Thoracic aorta (tissue), 2 donors: ENCODE data around the gene TRAPPC8. TPM values are rescaled to one million over a fixed set of nuclear protein-coding genes. Genes with fewer than 3 reads are reported as not detected.
"Not testable (repeated sequence)": the region's sequence is repeated elsewhere in the genome, so short reads cannot be mapped to it uniquely, and the experiment has no call there.

Experiments
- ATAC-seq: fragments of 150-250 bp; one replicate; pipeline ENCODE4 v1.8.0; 2017; ENCODE audit warnings: low read depth; ENCODE audit not compliant: insufficient number of reproducible peaks, low FRiP score
- DNase-seq: peaks from one replicate; pipeline ENCODE4 v3.0.0-alpha.2; 2020; ENCODE audit warnings: low spot score
- H3K27ac ChIP-seq, 2 donors: fragments of 200-600 bp; sonication (generic); 1 replicate in 1 of 2; 2 replicates in 1 of 2; pipeline ENCODE4 v1.5.1; 2016; ENCODE audit warnings: mild to moderate bottlenecking in 2 of 2, moderate library complexity in 2 of 2
- H3K27me3 ChIP-seq: fragments of 200-600 bp; sonication (generic); replicated peaks from 2 replicates; pipeline ENCODE4 v1.6.0; 2016; ENCODE audit warnings: mild to moderate bottlenecking; ENCODE audit not compliant: insufficient read depth
- H3K36me3 ChIP-seq: fragments of 200-600 bp; sonication (generic); one replicate; pipeline ENCODE4 v1.5.1; 2016
- H3K4me1 ChIP-seq, 2 donors: fragments of 200-600 bp; sonication (generic); 1 replicate in 1 of 2; 2 replicates in 1 of 2; pipeline versions ENCODE4 v1.5.1 to v1.6.0; 2016; ENCODE audit warnings: low read depth in 2 of 2, mild to moderate bottlenecking in 1 of 2; ENCODE audit not compliant: control insufficient read depth in 1 of 2
- H3K4me3 ChIP-seq: fragments of 200-600 bp; sonication (generic); 2 replicates; pipeline ENCODE4 v1.5.1; 2016; ENCODE audit warnings: mild to moderate bottlenecking
- H3K9me3 ChIP-seq: fragments of 200-600 bp; sonication (generic); 2 replicates; pipeline ENCODE4 v1.5.1; 2016
- total RNA-seq, 2 donors: library from RNA; depleted of rRNA; stranded (reverse); fragments of >200 nt; gene quantifications; one replicate each; pipeline versions ENCODE4 v1.1.0 to v1.2.3, GENCODE V29; 2016
- TF ChIP-seq, protein P1 (sequence below): fragments of 200-600 bp; sonication (generic); IDR thresholded peaks from one replicate; pipeline ENCODE4 v1.5.1; 2019; ENCODE audit warnings: antibody characterized with exemption

Gene TRAPPC8
- total RNA-seq, 2 donors from 2014 or later: 25.7 to 31.0 TPM

DNA sequence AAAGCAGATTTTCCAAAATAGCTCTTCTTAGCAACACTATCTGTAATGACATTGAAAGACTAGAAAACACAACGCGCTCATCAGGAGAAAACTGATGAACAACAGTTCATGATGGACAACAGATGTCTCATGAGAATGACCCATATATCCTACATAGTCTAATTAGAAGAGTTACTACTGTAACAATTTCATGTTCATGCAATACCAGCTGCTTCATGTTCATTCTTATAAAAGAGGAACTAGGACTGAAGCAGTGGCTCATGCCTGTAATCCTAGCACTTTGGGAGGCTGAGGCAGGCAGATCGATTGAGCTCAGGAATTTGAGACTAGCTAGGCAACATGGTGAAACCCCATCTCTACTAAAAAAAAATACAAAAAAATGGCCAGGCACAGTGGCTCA lies 22.7 kb downstream of the TRAPPC8 start:
- Histone ChIP-seq H3K9me3 (no peaks in the 10 kb centered on the region), H3K36me3 (peaks cover 10% of the 10 kb centered on the region), H3K27me3 (no peaks in the 10 kb centered on the region), H3K4me1 (no peaks in the 10 kb centered on the region), H3K4me3 (no peak overlapping the region), H3K27ac (no peak overlapping the region)
- ATAC-seq (no peak), DNase-seq (no peak)
- TF ChIP-seq, protein P1, sequence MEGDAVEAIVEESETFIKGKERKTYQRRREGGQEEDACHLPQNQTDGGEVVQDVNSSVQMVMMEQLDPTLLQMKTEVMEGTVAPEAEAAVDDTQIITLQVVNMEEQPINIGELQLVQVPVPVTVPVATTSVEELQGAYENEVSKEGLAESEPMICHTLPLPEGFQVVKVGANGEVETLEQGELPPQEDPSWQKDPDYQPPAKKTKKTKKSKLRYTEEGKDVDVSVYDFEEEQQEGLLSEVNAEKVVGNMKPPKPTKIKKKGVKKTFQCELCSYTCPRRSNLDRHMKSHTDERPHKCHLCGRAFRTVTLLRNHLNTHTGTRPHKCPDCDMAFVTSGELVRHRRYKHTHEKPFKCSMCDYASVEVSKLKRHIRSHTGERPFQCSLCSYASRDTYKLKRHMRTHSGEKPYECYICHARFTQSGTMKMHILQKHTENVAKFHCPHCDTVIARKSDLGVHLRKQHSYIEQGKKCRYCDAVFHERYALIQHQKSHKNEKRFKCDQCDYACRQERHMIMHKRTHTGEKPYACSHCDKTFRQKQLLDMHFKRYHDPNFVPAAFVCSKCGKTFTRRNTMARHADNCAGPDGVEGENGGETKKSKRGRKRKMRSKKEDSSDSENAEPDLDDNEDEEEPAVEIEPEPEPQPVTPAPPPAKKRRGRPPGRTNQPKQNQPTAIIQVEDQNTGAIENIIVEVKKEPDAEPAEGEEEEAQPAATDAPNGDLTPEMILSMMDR: no peak

GRCh38 chr18:31919366-31919765 lies 23.6 kb downstream of the TRAPPC8 start:
- not testable (repeated sequence) for ATAC-seq, H3K4me1 ChIP-seq, H3K9me3 ChIP-seq, H3K4me3 ChIP-seq, DNase-seq, H3K27ac ChIP-seq, H3K27me3 ChIP-seq
- peaks cover 14% of the 10 kb centered on the region for H3K36me3 ChIP-seq

GRCh38 chr18:31918733-31919132 lies 24.2 kb downstream of the TRAPPC8 start:
- H3K4me3 ChIP-seq: no peak overlapping the region
- H3K4me1 ChIP-seq: no peaks in the 10 kb centered on the region
- H3K9me3 ChIP-seq: no peaks in the 10 kb centered on the region
- H3K36me3 ChIP-seq: peaks cover 14% of the 10 kb centered on the region
- no peaks in the 10 kb centered on the region for H3K27me3 ChIP-seq
- no peak overlapping the region for H3K27ac ChIP-seq
- ATAC-seq (no peak), DNase-seq (no peak)
- TF ChIP-seq, protein P1: no peak

- Histone ChIP-seq H3K27ac (no peak overlapping the region), H3K4me3 (no peak overlapping the region), H3K36me3 (peaks cover 43% of the 10 kb centered on the region), H3K27me3 (no peaks in the 10 kb centered on the region), H3K9me3 (no peaks in the 10 kb centered on the region), H3K4me1 (no peaks in the 10 kb centered on the region)
- DNase-seq (no peak), ATAC-seq (no peak)
- TF ChIP-seq, protein P1: no peak
Observed at GRCh38 chr18:31901063-31901462, 41.9 kb downstream of the TRAPPC8 start.

DNA sequence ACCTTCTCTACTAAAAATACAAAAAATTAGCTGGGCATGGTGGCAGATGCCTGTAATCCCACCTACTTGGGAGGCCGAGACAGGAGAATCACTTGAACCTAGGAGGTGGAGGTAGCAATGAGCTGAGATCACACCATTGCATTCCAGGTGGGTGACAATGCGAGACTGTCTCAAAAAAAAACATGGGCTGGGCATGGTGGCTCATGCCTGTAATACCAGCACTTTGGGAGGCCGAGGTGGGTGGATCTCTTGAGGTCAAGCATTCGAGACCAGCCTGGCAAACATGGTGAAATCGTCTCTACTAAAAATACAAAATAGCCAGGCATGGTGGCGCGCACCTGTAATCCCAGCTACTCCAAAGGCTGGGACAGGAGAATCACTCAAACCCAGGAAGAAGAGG lies 43.2 kb downstream of the TRAPPC8 start:
- H3K9me3 ChIP-seq, H3K27ac ChIP-seq, H3K4me1 ChIP-seq, H3K27me3 ChIP-seq, DNase-seq, ATAC-seq, H3K4me3 ChIP-seq: not testable (repeated sequence)
- peaks cover 42% of the 10 kb centered on the region for H3K36me3 ChIP-seq

DNA sequence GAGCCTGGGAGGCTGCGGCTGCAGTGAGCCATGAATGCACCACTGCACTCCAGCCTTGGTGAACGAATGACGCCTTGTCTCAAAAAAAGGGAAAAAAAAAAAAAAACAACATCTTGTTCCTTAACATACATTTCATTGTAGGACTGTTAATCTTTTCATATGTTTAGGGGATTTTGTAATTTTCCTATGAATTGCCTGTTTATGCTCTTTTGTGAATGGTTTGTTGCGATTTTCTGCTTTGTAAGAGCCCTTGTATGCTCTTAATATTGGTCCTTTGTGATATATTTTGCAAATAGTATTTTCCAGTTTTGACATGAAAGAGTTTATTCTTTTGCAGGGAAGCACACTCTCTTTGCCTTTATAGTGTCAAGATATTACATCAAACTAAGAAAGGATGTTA lies 50.0 kb downstream of the TRAPPC8 start:
- ATAC-seq (no peak), DNase-seq (no peak)

More for the DNA sequence above, 50.0 kb downstream of the TRAPPC8 start:
- no peak overlapping the region for H3K27ac ChIP-seq
- H3K9me3 ChIP-seq: no peaks in the 10 kb centered on the region
- H3K4me3 ChIP-seq: no peak overlapping the region
- no peaks in the 10 kb centered on the region for H3K27me3 ChIP-seq
- TF ChIP-seq, protein P1: no peak
- peaks cover 13% of the 10 kb centered on the region for H3K36me3 ChIP-seq
- H3K4me1 ChIP-seq: no peaks in the 10 kb centered on the region
